Sigmoid colon (tissue), 4 donors: ENCODE data around the gene CYP4F2.

Source experiments
- CTCF ChIP-seq, 4 experiments: fragments of 450-650 bp in 3 of 4; fragments of 200-600 bp in 1 of 4; IDR thresholded peaks; one replicate each; pipeline ENCODE4 v1.5.1; 2016 to 2019; ENCODE audit warnings: antibody characterized with exemption in 4 of 4, mild to moderate bottlenecking in 3 of 4, moderate library complexity in 2 of 4
- EP300 ChIP-seq, 4 donors: sonication (generic); formaldehyde crosslinking; IDR thresholded peaks; one replicate each; pipeline ENCODE4 v1.6.1; 2017; ENCODE audit warnings: antibody characterized with exemption in 4 of 4
- POLR2A ChIP-seq, 2 donors: fragments of 450-650 bp; IDR thresholded peaks; one replicate each; pipeline ENCODE4 v1.6.1; 2016; ENCODE audit warnings: antibody characterized with exemption in 2 of 2, mild to moderate bottlenecking in 2 of 2, moderate library complexity in 2 of 2
- POLR2AphosphoS5 ChIP-seq, 4 donors: sonication (generic); formaldehyde crosslinking; IDR thresholded peaks; one replicate each; pipeline ENCODE4 v1.6.1; 2017; ENCODE audit warnings: antibody characterized with exemption in 4 of 4

DNA sequence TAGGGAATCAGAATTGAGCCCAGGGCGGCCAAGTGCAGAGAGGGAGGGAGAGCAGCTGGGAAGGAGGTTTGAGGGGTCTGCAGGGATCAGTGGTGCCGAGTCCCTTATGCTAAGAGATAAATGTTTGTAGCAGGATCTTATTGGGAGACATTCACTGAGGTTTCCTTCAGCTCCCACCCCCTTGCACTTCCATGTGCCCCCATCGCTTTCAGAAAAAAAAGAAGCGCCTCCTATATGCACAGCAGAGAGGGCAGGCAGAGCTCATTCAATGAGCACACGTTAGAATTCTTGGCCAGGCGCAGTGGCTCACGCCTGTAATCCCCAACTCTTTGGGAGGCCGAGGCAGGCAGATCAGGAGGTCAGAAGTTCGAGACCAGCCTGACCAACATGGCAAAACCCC, 28.0 kb downstream of the CYP4F2 start:
- TF ChIP-seq POLR2A (IDR thresholded peaks at IDR 0.05) (no peak), CTCF (IDR thresholded peaks at IDR 0.05) (no peak), POLR2AphosphoS5 (IDR thresholded peaks at IDR 0.05) (no peak), EP300 (IDR thresholded peaks at IDR 0.05) (no peak)
